Measurements from ENCODE around the gene HELZ. TPM values are rescaled to one million over a fixed set of nuclear protein-coding genes. Genes with fewer than 3 reads are reported as not detected.

HELZ gene
- total and polyA plus RNA-seq, 2 donors from 2014 or later: 2.8 to 58.8 TPM

DNA sequence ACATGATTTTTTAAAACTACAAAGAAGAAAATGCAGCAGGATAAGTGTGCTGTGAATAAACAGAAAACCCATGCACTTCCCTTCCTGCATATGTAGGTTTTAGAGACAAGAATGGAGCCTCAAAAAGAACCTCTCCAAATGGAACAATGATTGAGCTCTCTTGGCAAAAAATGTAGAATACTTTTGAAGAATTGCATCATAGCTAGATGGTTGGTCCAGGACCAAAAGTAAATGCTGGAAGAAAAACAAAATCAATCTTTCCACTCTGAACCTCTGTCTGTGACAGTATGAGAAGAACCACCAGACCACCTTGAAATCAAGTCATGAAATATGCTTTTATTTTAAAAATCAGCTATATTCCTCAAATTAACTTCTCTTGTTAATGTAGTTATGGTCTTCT is 17.5 kb downstream of the HELZ start:
- H3K36me3 ChIP-seq (ENCODE audit: control insufficient read depth in 2 of 3, insufficient read depth in 3 of 3, low read length in 3 of 3): peaks cover 0 to 4% (median 0%) of the 10 kb centered on the region in 3 donors
- H3K9me3 ChIP-seq (ENCODE audit: control insufficient read depth in 2 of 3, insufficient read depth in 1 of 3, low read length in 3 of 3): no peaks in the 10 kb centered on the region
- no peak overlapping the region for H3K4me3 ChIP-seq (ENCODE audit: low read length in 3 of 3)
- DNase-seq (no peak), FAIRE-seq (no peak)
- intact Hi-C loops (cut with DNase I): no loop called here
- TF ChIP-seq, protein P1, sequence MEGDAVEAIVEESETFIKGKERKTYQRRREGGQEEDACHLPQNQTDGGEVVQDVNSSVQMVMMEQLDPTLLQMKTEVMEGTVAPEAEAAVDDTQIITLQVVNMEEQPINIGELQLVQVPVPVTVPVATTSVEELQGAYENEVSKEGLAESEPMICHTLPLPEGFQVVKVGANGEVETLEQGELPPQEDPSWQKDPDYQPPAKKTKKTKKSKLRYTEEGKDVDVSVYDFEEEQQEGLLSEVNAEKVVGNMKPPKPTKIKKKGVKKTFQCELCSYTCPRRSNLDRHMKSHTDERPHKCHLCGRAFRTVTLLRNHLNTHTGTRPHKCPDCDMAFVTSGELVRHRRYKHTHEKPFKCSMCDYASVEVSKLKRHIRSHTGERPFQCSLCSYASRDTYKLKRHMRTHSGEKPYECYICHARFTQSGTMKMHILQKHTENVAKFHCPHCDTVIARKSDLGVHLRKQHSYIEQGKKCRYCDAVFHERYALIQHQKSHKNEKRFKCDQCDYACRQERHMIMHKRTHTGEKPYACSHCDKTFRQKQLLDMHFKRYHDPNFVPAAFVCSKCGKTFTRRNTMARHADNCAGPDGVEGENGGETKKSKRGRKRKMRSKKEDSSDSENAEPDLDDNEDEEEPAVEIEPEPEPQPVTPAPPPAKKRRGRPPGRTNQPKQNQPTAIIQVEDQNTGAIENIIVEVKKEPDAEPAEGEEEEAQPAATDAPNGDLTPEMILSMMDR (IDR thresholded peaks at IDR 0.05; ENCODE audit: borderline replicate concordance, extremely low read depth, insufficient read depth): no peak
- no peaks in the 10 kb centered on the region for H3K4me1 ChIP-seq (ENCODE audit: control insufficient read depth in 2 of 3, insufficient read depth in 2 of 3, low read depth in 1 of 3, low read length in 3 of 3)
- no peaks in the 10 kb centered on the region for H3K27me3 ChIP-seq (ENCODE audit: control insufficient read depth, insufficient read depth, low read length)
- no peak overlapping the region for H3K9ac ChIP-seq (ENCODE audit: low read length in 3 of 3)
- no peak overlapping the region for H3K27ac ChIP-seq (ENCODE audit: low read depth in 2 of 2, low read length in 2 of 2)

DNA sequence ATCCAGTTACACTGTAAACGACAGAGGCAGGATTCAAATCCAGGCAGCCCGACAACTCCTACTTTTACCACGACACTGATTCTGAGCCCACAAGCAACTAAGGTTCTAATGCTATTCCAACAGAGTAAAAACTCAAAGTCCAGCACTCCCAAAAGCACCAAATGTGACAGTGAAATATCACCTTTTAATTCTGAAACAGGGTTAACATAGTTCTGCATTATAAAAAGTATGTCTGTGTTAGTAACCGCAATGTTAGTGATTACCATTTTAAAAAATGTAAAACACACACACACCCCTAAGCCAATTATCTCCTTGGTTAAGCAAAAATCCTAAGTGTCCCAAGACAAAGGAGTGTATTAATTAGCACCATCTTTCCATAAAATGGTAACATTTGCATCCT is 19.7 kb downstream of the HELZ start:
- H3K27me3 ChIP-seq (ENCODE audit: control insufficient read depth, insufficient read depth, low read length): no peaks in the 10 kb centered on the region
- H3K4me1 ChIP-seq (ENCODE audit: control insufficient read depth in 2 of 3, insufficient read depth in 2 of 3, low read depth in 1 of 3, low read length in 3 of 3): peaks cover 0 to 6% (median 2%) of the 10 kb centered on the region in 3 donors
- TF ChIP-seq, protein P1 (IDR thresholded peaks at IDR 0.05; ENCODE audit: borderline replicate concordance, extremely low read depth, insufficient read depth): no peak
- H3K27ac ChIP-seq (ENCODE audit: low read depth in 2 of 2, low read length in 2 of 2): no peak overlapping the region
- FAIRE-seq (no peak), DNase-seq (no peak)
- H3K9me3 ChIP-seq (ENCODE audit: control insufficient read depth in 2 of 3, insufficient read depth in 1 of 3, low read length in 3 of 3): no peaks in the 10 kb centered on the region
- intact Hi-C loops (cut with DNase I): no loop called here
- no peak overlapping the region for H3K9ac ChIP-seq (ENCODE audit: low read length in 3 of 3)
- peaks cover 0 to 4% (median 0%) of the 10 kb centered on the region in 3 donors for H3K36me3 ChIP-seq (ENCODE audit: control insufficient read depth in 2 of 3, insufficient read depth in 3 of 3, low read length in 3 of 3)
- no peak overlapping the region for H3K4me3 ChIP-seq (ENCODE audit: low read length in 3 of 3)

DNA sequence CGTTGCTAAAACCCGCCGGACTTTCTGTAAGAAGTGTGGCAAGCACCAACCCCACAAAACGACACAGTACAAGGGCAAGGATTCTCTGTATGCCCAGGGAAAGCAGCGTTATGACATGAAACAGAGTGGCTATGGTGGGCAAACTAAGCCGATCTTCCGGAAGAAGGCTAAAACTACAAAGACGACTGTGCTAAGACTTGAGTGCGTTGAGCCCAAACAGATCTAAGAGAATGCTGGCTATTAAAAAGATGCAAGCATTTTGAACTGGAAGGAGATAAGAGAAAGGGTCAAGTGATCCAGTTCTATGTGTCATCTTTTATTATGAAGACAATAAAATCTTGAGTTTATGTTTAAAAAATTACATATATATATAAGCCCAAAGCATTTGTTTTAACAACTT is 20.3 kb downstream of the HELZ start:
- Histone ChIP-seq H3K36me3 (ENCODE audit: control insufficient read depth in 2 of 3, insufficient read depth in 3 of 3, low read length in 3 of 3) (peaks cover 0 to 4% (median 0%) of the 10 kb centered on the region in 3 donors), H3K27ac (ENCODE audit: low read depth in 2 of 2, low read length in 2 of 2) (no peak overlapping the region), H3K4me1 (ENCODE audit: control insufficient read depth in 2 of 3, insufficient read depth in 2 of 3, low read depth in 1 of 3, low read length in 3 of 3) (peaks cover 0 to 6% (median 5%) of the 10 kb centered on the region in 3 donors), H3K4me3 (ENCODE audit: low read length in 3 of 3) (no peak overlapping the region), H3K27me3 (ENCODE audit: control insufficient read depth, insufficient read depth, low read length) (no peaks in the 10 kb centered on the region), H3K9ac (ENCODE audit: low read length in 3 of 3) (no peak overlapping the region), H3K9me3 (ENCODE audit: control insufficient read depth in 2 of 3, insufficient read depth in 1 of 3, low read length in 3 of 3) (no peaks in the 10 kb centered on the region)
- intact Hi-C loops (cut with DNase I): no loop called here
- no peak for FAIRE-seq
- TF ChIP-seq, protein P1 (IDR thresholded peaks at IDR 0.05; ENCODE audit: borderline replicate concordance, extremely low read depth, insufficient read depth): no peak
- DNase-seq: no peak

DNA sequence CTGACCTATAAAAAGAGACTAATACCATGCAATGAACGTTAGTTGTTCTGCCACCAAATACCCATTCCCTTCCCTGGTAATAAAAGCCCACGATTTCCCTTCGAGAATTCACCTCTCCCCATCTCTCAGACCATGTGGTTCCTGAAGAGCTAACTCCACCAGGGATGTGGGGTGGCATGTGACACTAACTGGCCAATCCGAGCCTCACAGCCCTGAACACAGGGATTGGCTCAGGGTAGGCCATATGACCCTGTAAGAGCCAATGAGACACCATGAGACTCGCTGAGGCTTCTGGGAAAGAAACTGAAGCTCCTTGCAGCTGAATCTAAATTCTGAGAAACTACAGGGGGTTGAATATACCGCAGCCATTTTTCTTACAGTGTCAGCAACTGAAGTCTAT is 21.1 kb downstream of the HELZ start:
- Histone ChIP-seq H3K9ac (ENCODE audit: low read length in 3 of 3) (no peak overlapping the region), H3K36me3 (ENCODE audit: control insufficient read depth in 2 of 3, insufficient read depth in 3 of 3, low read length in 3 of 3) (peaks cover 0 to 4% (median 0%) of the 10 kb centered on the region in 3 donors), H3K4me3 (ENCODE audit: low read length in 3 of 3) (no peak overlapping the region), H3K4me1 (ENCODE audit: control insufficient read depth in 2 of 3, insufficient read depth in 2 of 3, low read depth in 1 of 3, low read length in 3 of 3) (peaks cover 0 to 8% (median 6%) of the 10 kb centered on the region in 3 donors), H3K27ac (ENCODE audit: low read depth in 2 of 2, low read length in 2 of 2) (no peak overlapping the region), H3K9me3 (ENCODE audit: control insufficient read depth in 2 of 3, insufficient read depth in 1 of 3, low read length in 3 of 3) (no peaks in the 10 kb centered on the region), H3K27me3 (ENCODE audit: control insufficient read depth, insufficient read depth, low read length) (no peaks in the 10 kb centered on the region)
- DNase-seq: no peak
- FAIRE-seq: no peak
- intact Hi-C loops (cut with DNase I): no loop called here
- TF ChIP-seq, protein P1 (IDR thresholded peaks at IDR 0.05; ENCODE audit: borderline replicate concordance, extremely low read depth, insufficient read depth): no peak

Measured in kidney (tissue), 14 donors.